Upper lobe of left lung (tissue), 6 donors: ENCODE results near the gene IGHMBP2. TPM values are rescaled to one million over a fixed set of nuclear protein-coding genes. Genes with fewer than 3 reads are reported as not detected.

Experiments used
- ATAC-seq, 2 donors: fragments of 200-7000 bp; cut with Tn5 transposase; one replicate each; pipeline ENCODE4 v1.9.1; 2022; ENCODE audit warnings: mild to moderate bottlenecking in 2 of 2, moderate library complexity in 2 of 2; ENCODE audit not compliant: low FRiP score in 2 of 2
- DNase-seq, 2 donors: peaks; one replicate each; pipeline ENCODE4 v3.0.0-alpha.2; 2019 to 2020
- H3K27ac ChIP-seq, 4 donors: fragments of 200-600 bp; sonication (generic); one replicate each; pipeline ENCODE4 v1.5.1; 2016 to 2019
- H3K27me3 ChIP-seq, 4 donors: fragments of 200-600 bp; sonication (generic); one replicate each; pipeline ENCODE4 v1.5.1; 2017 to 2019
- H3K36me3 ChIP-seq, 4 donors: fragments of 200-600 bp; sonication (generic); one replicate each; pipeline ENCODE4 v1.5.1; 2016 to 2019
- H3K4me1 ChIP-seq, 4 donors: fragments of 200-600 bp; sonication (generic); one replicate each; pipeline ENCODE4 v1.5.1; 2018 to 2019
- H3K4me3 ChIP-seq, 4 donors: fragments of 200-600 bp; sonication (generic); one replicate each; pipeline ENCODE4 v1.5.1; 2017 to 2019; ENCODE audit warnings: mild to moderate bottlenecking in 2 of 4, moderate library complexity in 1 of 4
- H3K9me3 ChIP-seq, 4 donors: fragments of 200-600 bp; sonication (generic); one replicate each; pipeline ENCODE4 v1.5.1; 2018 to 2019
- EP300 ChIP-seq, 4 donors: sonication (generic); formaldehyde crosslinking; IDR thresholded peaks; one replicate each; pipeline ENCODE4 v1.5.1; 2017; ENCODE audit warnings: antibody characterized with exemption in 4 of 4, control low read depth in 2 of 4
- POLR2A ChIP-seq, 4 donors: fragments of 450-650 bp; IDR thresholded peaks; one replicate each; pipeline ENCODE4 v1.5.1; 2016 to 2017; ENCODE audit warnings: antibody characterized with exemption in 4 of 4, mild to moderate bottlenecking in 2 of 4
- POLR2AphosphoS5 ChIP-seq, 2 donors: sonication (generic); formaldehyde crosslinking; IDR thresholded peaks; one replicate each; pipeline ENCODE4 v1.5.1; 2017; ENCODE audit warnings: antibody characterized with exemption in 2 of 2
- WGBS, 2 donors: methylation state at CpG; one replicate each; pipeline ENCODE4 v1.1.5; 2017 to 2018; 5-methylcytosine and 5-hydroxymethylcytosine counted together
- total RNA-seq, 6 donors: library from RNA; depleted of rRNA in 4 of 6; stranded (reverse); fragments of >200 nt in 4 of 6; gene quantifications; one replicate each; pipeline versions ENCODE4 v1.1.0 to v1.2.1, GENCODE V29; 2016 to 2021
- TF ChIP-seq, protein P1 (sequence below), 6 experiments: fragments of 450-650 bp in 4 of 6; fragments of 200-600 bp in 2 of 6; sonication (generic) in 2 of 6; IDR thresholded peaks; one replicate each; pipeline ENCODE4 v1.5.1; 2016 to 2019; ENCODE audit warnings: antibody characterized with exemption in 6 of 6
- donor health status: DM: no; HTN: no; CAD: no; lungs with moderate emphysema.
- donor health status: DM: no; HTN: yes; CAD: no; lungs with severe emphysema.

IGHMBP2 gene
- total RNA-seq, 6 donors from 2014 or later, result 11.7 to 84.9 (median 18.9) TPM

DNA sequence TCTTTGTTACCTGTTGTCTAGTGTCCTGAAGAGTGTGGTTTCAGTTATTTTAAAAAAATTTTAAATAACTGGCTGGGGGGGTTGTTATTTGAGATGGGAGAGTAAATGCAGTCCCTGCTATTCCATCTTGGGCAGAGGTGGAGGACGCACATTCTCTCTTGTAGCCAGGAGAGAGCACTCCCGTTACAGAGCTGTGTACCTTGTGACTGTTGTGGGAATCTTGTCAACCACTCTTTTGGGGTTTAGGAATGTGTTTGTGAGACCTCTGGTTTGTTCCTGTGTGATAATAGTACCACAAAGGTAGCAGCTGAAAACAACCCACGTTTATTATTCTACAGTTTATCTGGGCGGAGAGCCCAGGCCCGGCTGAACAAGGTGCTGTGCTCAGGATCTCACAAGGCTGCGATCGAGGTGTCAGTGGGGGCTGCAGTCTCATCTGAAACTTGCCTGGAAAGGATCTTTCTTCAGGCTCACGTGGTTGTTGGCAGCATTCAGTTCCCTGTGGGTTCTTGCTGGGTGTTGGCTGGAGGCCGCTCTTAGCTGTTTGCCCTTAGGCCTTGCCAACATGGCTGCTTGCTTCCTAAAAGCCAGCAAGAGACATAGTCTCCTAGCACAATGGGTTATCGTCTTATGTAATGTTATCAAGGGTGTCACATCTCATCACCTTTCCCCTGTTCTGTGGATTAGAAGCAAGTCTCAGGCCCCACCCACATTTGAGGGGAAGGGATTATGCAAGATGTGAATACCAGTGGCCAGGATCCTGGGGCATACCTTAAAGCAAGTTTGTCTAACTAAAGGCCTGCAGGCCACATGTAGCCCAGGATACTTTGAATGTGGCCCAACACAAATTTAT lies 20.6 kb downstream of the IGHMBP2 start:
- no peak overlapping the region for H3K27ac ChIP-seq
- WGBS, 2 donors, result 93 to 95% methylated on average over 9 to 10 of the region's 10 CpGs
- peaks cover 17 to 94% (median 64%) of the 10 kb centered on the region in 4 donors for H3K36me3 ChIP-seq
- H3K4me1 ChIP-seq, result peaks cover 0 to 11% (median 2%) of the 10 kb centered on the region in 4 donors
- no peak for ATAC-seq
- DNase-seq, result no peak
- H3K9me3 ChIP-seq, result peaks cover 7 to 21% (median 18%) of the 10 kb centered on the region in 4 donors
- no peaks in the 10 kb centered on the region for H3K27me3 ChIP-seq
- no peak overlapping the region for H3K4me3 ChIP-seq
- TF ChIP-seq POLR2AphosphoS5 (IDR thresholded peaks at IDR 0.05), result no peak
- TF ChIP-seq EP300 (IDR thresholded peaks at IDR 0.05), result no peak
- no peak for TF ChIP-seq POLR2A (IDR thresholded peaks at IDR 0.05)
- TF ChIP-seq, protein P1, sequence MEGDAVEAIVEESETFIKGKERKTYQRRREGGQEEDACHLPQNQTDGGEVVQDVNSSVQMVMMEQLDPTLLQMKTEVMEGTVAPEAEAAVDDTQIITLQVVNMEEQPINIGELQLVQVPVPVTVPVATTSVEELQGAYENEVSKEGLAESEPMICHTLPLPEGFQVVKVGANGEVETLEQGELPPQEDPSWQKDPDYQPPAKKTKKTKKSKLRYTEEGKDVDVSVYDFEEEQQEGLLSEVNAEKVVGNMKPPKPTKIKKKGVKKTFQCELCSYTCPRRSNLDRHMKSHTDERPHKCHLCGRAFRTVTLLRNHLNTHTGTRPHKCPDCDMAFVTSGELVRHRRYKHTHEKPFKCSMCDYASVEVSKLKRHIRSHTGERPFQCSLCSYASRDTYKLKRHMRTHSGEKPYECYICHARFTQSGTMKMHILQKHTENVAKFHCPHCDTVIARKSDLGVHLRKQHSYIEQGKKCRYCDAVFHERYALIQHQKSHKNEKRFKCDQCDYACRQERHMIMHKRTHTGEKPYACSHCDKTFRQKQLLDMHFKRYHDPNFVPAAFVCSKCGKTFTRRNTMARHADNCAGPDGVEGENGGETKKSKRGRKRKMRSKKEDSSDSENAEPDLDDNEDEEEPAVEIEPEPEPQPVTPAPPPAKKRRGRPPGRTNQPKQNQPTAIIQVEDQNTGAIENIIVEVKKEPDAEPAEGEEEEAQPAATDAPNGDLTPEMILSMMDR (IDR thresholded peaks at IDR 0.05), result no peak

GRCh38 chr11:68925611-68926010 lies 21.9 kb downstream of the IGHMBP2 start:
- Histone ChIP-seq H3K9me3 (peaks cover 7 to 21% (median 18%) of the 10 kb centered on the region in 4 donors), H3K36me3 (peaks cover 20 to 94% (median 67%) of the 10 kb centered on the region in 4 donors), H3K27ac (no peak overlapping the region), H3K27me3 (no peaks in the 10 kb centered on the region), H3K4me1 (peaks cover 0 to 11% (median 2%) of the 10 kb centered on the region in 4 donors), H3K4me3 (no peak overlapping the region)
- no peak for ATAC-seq
- 95 to 98% methylated on average over 3 of the region's 3 CpGs for WGBS, 2 donors
- DNase-seq, result no peak
- TF ChIP-seq POLR2A (IDR thresholded peaks at IDR 0.05) (no peak), EP300 (IDR thresholded peaks at IDR 0.05) (no peak), POLR2AphosphoS5 (IDR thresholded peaks at IDR 0.05) (no peak)
- TF ChIP-seq, protein P1 (IDR thresholded peaks at IDR 0.05), result no peak

DNA sequence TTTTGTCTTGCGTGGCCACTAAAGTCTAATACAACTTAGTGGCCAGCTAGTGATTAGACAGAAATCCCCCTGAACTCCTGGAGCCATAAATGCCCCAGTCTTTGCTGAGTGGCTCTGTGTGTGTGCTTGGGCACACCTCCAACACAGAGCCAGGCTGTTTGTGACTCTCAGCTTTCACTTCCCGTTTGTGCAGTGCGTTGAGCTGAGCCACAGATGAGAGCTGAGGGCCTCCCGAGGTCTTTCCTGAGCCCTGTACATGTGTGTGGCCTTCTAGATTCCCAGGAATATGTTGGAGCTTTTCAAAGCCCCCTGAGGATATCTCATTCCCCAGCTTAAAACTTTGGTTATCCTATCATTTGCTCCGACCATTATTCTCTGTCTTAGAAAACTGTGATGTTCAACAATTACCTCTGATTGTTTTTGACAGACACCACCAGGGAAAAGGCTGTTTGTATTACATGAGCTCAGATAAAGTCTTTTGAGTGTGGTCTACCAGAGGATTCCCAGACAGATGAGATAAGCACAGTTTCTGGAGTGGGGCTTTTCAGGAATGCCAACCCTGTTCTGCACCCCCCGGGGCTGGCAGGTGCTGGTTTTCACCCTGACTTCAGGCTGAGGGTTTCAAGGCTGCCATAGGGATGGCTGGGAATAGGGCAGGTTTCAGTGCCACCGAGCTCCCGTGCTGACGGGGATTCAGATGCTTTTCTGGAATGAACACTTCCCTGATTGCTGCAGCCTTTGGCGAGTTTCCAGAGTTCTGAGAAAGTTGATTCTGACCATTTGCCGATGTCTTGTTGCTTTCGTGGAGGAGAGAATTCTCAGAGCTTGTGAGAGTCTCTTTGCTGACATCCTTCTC lies 23.8 kb downstream of the IGHMBP2 start:
- DNase-seq, result peak in 1 of 2 donors; percentile 42

GRCh38 chr11:68928136-68928880 lies 24.6 kb downstream of the IGHMBP2 start:
- Histone ChIP-seq H3K27ac (no peak overlapping the region), H3K4me1 (peaks cover 0 to 11% (median 2%) of the 10 kb centered on the region in 4 donors), H3K27me3 (no peaks in the 10 kb centered on the region), H3K36me3 (peaks cover 20 to 89% (median 64%) of the 10 kb centered on the region in 4 donors), H3K4me3 (no peak overlapping the region), H3K9me3 (peaks cover 7 to 21% (median 18%) of the 10 kb centered on the region in 4 donors)
- no peak for TF ChIP-seq EP300 (IDR thresholded peaks at IDR 0.05)
- TF ChIP-seq, protein P1 (IDR thresholded peaks at IDR 0.05), result no peak
- TF ChIP-seq POLR2AphosphoS5 (IDR thresholded peaks at IDR 0.05), result no peak
- no peak for TF ChIP-seq POLR2A (IDR thresholded peaks at IDR 0.05)
- ATAC-seq, result peak in 1 of 2 donors; percentile 59
- no peak for DNase-seq
- WGBS, 2 donors, result 55 to 70% methylated on average over 4 to 6 of the region's 6 CpGs

More for the DNA sequence above, 23.8 kb downstream of the IGHMBP2 start:
- no peak for TF ChIP-seq EP300 (IDR thresholded peaks at IDR 0.05)
- TF ChIP-seq POLR2A (IDR thresholded peaks at IDR 0.05), result peak in 1 of 4 donors; percentile 8
- TF ChIP-seq, protein P1 (IDR thresholded peaks at IDR 0.05), result no peak
- TF ChIP-seq POLR2AphosphoS5 (IDR thresholded peaks at IDR 0.05), result no peak
- peaks cover 0 to 11% (median 2%) of the 10 kb centered on the region in 4 donors for H3K4me1 ChIP-seq
- WGBS, 2 donors, result 61 to 67% methylated on average over 11 to 12 of the region's 12 CpGs
- H3K4me3 ChIP-seq, result no peak overlapping the region
- ATAC-seq, result peak in 1 of 2 donors; percentile 80
- peaks cover 7 to 21% (median 18%) of the 10 kb centered on the region in 4 donors for H3K9me3 ChIP-seq
- H3K36me3 ChIP-seq, result peaks cover 20 to 90% (median 62%) of the 10 kb centered on the region in 4 donors
- no peak overlapping the region for H3K27ac ChIP-seq
- no peaks in the 10 kb centered on the region for H3K27me3 ChIP-seq
